Left lobe of liver (tissue), 2 donors: ENCODE data around the gene RFX4. TPM values are rescaled to one million over a fixed set of nuclear protein-coding genes. Genes with fewer than 3 reads are reported as not detected.
"Not testable (repeated sequence)": the region's sequence is repeated elsewhere in the genome, so short reads cannot be mapped to it uniquely, and the experiment has no call there.

Experiments used
- ATAC-seq: fragments of 200-7000 bp; cut with Tn5 transposase; one replicate; pipeline ENCODE4 v1.9.1; 2020; ENCODE audit warnings: mild to moderate bottlenecking, moderate library complexity
- DNase-seq: peaks from one replicate; pipeline ENCODE4 v3.0.0-alpha.2; 2020; ENCODE audit warnings: low spot score
- total RNA-seq: library from RNA; stranded (reverse); gene quantifications from one replicate; pipeline ENCODE4 v1.2.1, GENCODE V29; 2021
- donor health status: DM: no; HTN: no; CAD: no; lungs with moderate emphysema.
- donor health status: DM: no; HTN: yes; CAD: no.

Gene RFX4
- total RNA-seq, 1 donor from 2014 or later, result not detected

DNA sequence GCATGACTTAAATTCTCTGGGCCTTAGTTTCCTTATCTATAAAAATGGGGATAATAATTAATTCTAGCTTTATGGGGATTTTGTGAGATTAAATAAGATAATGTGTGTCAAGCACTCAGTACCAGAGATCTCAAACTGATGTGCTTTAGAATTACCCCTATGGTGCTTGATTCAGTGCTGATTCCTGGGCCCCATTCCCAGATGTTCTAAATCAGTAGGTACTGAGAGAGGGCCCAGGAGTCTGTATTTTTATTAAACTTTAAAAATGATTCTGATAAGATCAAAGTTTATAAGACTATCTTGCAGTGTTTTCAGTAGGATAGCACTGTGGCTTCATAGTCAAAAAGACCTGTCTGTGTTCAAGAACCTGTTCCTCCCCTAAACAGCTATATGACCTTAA lies 102.6 kb downstream of the RFX4 start:
- DNase-seq, result no peak
- no peak for ATAC-seq

DNA sequence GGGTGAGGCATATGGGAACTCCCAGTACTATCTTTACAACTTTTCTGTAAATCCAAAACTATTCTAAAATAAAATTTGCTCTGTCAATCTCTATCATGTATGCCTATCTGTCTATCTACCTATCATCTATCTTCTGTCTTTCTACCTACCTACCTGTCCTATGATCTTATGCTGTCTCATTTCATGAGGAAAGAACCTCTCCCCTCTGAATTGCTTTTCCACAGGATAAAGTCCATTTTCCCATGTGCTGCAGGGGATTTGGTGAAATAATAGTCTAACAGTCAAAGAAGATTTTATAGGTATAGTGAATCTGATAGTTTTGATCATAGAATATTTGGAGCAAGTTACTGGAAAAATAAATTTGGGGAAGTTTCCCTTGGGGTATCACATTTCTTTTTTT lies 104.9 kb downstream of the RFX4 start:
- DNase-seq (no peak), ATAC-seq (no peak)

DNA sequence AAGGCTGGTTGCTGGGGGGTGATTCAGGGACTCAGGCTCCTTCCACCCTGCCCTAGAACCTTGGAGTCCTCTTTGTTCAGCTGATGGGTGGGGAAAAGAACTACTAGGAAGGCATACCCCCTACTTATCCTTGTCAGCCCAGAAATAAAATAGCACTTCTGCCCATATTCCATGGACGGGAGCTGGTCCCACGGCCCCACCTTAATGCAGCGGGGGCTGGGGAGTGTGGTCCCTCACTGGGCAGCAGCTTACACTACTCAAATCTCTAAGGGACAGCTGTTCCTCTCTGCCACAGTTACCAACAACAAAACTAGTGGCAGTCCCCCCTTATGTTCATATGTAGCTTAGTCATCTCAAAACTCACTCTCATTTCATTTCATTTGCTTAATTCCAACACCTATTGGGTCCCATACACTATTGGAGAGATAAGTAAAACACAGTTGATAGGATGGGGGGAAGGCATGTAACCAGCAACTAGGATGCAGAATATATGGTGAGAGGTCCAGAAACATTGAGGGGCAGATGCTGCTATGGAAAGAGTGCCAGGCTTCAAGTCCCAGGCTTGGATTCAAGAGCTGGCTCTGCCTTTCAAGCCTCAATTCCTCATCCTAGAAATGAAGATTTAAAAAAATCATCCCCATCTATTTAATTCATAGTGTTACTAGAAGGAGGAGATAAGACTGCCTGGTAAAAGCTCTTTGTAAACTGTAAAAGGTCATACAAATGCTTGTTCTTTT lies 107.9 kb downstream of the RFX4 start:
- no peak for DNase-seq
- no peak for ATAC-seq

DNA sequence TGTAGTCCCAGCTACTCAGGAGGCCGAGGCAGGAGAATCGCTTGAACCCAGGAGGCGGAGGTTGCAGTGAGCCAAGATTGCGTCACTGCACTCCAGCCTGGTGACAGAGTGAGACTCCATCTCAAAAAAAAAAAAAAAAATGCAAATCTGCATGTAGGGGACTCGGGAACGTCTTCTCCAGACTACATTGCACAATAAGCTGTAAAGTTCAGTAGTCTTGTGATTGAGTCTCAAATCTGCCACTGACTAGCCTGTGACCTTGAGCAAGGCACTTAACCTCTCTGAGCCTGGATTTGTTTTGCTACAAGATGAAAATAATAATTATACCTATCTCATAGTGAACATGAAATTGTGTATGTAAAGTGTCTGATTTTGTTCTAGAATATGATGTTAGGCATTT lies 109.2 kb downstream of the RFX4 start:
- not testable (repeated sequence) for DNase-seq, ATAC-seq

DNA sequence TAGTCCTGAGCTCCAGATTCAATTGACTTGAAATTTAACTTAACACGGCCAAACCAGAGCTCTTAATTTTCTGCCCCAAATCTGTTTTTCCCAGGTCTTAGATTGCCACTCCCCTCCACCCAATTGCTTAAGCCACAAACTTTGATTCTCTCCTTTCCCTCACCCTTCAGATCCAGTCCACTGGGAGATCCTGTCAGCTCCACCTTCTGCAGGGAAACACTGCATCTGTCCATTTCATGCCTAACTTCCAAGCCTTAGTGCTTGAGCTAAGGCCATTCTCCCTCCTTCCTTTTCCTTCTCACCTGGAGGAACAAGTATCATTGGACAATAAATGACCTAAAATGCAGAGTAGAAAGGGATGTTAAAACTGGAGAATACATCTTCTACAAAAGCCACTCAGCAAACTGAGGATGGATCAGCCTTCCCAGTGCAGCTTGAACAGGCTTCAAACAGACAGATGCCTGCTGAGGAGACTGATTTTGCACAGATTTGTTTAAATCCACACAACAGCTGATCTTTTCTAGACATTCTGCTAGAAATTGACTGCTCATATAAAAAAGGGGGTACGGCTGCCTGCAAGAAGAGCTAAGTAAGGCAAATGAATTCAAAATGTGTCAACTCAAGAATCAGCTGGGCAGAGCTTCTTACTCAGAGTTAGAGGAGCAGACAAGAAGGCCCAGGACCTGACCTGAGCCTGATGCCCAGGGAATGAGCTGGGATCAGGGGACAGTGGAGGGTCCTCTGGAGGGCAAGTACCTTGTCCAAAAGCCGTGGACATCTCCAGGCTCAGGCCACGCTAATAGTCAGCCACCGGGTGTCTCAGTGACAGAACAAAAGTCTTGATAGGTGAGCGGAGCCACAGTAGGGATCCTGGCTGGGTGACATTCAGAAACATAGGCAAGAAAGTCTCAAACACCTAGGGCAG lies 110.4 kb downstream of the RFX4 start:
- DNase-seq, result no peak
- ATAC-seq, result no peak

- DNase-seq, result no peak
- ATAC-seq, result peak; percentile 38
Observed at GRCh38 chr12:106696071-106696470, 113.3 kb downstream of the RFX4 start.

DNA sequence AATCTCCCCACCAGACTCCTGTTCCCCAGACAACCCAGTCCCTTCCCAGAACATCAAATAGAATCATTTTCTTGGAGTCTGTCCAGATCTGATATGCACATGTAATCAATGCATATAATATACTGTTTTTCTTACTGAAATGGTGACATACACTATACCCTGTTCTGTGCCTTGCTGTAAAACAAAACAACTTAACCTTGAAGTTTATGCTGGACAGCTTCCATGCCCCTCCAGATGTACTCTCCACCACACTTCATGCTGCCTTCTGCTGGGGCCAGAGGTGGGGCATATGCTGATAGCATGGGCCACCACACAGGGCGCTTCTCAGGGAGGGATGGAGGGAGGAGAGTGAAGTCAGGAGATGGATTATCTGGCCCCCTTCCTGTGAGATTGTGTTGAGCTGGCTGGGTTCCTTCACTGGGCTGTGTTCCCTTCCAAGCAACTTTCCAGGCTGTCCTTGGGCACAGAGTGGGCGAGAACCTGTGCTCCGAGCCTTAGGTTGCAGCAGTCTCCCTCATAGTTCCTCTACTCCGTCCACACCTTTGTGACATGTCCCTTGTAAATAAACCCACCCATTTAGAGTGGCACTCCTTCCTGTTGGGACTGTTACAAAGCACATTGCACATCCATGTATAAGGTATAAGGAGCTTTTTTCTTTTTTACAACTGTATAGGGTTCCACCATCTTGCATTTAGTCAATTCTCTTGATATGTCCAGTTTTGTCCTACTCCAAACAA lies 114.0 kb downstream of the RFX4 start:
- ATAC-seq (no peak), DNase-seq (no peak)

DNA sequence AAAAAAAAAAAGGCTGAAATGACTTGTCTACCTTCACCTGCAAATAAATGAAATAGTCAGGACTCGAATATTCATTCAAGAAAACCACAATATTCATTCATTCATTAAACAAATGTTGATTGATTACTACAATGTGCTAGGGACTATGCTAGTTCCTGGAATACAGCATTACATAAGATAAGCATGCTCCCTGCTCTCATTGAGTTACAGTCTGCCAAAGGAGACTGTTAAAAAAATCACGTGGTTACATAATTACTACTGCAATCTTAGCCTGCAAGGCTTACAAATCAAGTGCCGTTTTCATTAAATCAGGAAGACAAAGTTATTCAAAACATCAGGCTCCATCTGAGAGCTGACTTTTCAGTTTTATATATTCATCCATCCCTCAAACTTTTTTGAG lies 121.3 kb downstream of the RFX4 start:
- DNase-seq (no peak), ATAC-seq (peak; percentile 67)

- ATAC-seq, result no peak
- DNase-seq, result no peak
Observed at GRCh38 chr12:106705971-106706370, 123.2 kb downstream of the RFX4 start.

- DNase-seq, result no peak
- ATAC-seq, result no peak
Observed at GRCh38 chr12:106709068-106709511, 126.3 kb downstream of the RFX4 start.

DNA sequence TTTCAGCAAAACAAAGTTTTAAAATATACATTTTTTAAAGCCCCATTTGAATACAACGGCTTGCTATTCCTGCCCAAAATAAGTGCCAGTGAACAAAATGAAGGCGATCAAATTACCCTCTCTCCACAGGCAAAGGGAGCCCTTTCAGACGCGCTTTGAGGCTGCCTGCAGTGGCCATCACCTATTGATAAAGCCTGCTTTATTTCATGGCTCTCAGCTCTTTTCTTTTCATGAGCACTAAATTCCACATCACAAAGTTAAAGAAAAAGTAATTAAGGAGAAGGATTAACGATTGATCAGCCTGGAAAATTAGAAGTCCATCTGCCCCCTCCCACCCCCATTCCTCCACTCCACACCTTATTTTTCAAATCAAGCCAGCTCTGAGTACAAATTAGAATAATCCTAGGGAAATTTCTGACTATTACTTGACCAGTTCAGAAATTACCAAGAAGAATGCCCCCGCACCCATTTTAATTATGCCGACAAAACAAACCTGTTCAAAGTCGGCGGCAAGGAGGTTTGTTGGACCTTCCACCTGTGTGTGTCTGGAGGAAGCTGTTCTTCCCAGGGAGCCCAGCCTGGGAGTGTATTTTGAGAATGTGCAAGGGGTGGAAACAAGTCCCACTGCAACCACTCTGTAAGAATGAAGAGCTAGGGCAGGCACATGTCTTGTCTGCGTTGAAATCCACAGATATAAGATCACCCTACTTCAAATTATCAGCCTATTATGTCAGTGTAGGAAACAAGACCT lies 127.5 kb downstream of the RFX4 start:
- no peak for DNase-seq
- ATAC-seq, result no peak

DNA sequence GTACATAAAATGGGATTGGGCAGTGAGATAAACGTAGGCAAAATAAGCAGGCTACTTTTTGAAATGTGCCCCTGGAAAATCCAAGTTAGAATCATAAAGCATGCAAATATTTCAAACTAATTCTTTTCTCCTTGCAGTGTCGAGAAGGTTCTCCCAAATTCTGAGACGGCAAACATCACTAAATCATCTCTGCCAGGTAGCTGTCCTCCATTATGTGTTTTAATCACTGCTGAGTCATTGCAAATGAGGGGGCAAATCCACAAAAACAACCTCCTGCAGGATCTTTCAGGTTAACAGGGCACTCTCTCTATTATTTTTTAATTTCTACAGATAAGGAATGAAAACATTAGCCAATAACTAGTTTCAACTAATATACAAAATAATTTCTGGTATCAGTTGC lies 128.5 kb downstream of the RFX4 start:
- DNase-seq (no peak), ATAC-seq (no peak)

GRCh38 chr12:106712768-106713167 lies 130.0 kb downstream of the RFX4 start:
- DNase-seq (no peak), ATAC-seq (no peak)

- ATAC-seq, result no peak
Observed at GRCh38 chr12:106714926-106715325, 132.1 kb downstream of the RFX4 start.

GRCh38 chr12:106715582-106715981 lies 132.8 kb downstream of the RFX4 start:
- ATAC-seq, result no peak
- DNase-seq, result no peak

More at GRCh38 chr12:106714926-106715325, 132.1 kb downstream of the RFX4 start:
- DNase-seq, result no peak

- no peak for DNase-seq
- ATAC-seq, result peak; percentile 70
Observed at GRCh38 chr12:106717673-106718072, 134.9 kb downstream of the RFX4 start.

DNA sequence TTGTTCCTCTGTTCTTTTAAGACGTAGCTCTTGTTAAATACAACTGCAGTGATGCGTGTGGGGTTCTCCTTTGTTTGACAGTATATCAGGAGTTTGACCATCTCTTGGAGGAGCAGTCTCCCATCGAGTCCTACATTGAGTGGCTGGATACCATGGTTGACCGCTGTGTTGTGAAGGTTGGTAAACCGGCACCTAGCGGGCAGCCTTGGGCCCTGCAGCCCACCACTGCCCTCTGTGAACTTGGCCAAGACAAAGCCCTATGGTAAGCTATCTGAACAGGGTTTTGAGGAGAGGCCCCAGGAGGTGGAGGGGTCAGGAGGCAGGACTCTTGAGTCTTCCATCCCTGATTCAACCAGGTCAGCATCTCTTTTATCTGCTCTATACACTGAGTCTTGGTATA lies 137.1 kb downstream of the RFX4 start:
- ATAC-seq (no peak), DNase-seq (no peak)

- no peak for DNase-seq
- no peak for ATAC-seq
Observed at GRCh38 chr12:106720696-106721095, 137.9 kb downstream of the RFX4 start.

DNA sequence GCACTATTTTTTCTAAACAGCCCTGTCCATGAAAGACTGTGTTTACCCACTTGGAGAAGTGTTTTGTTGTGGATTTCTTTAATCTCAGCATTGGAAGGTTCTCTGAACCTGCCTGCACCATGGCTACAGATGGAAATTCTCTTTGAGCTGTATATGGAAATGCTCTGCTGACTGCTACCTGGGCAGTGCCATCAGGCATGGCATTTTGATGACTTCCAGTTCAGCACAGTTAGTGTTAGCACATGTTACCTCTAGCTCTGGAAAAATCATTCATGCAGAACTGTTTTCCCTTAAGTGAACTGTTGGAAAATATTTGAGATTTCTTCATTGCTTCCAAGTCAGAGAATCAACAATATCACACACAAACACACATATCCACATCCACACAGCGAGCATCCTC lies 139.1 kb downstream of the RFX4 start:
- ATAC-seq (no peak), DNase-seq (no peak)

DNA sequence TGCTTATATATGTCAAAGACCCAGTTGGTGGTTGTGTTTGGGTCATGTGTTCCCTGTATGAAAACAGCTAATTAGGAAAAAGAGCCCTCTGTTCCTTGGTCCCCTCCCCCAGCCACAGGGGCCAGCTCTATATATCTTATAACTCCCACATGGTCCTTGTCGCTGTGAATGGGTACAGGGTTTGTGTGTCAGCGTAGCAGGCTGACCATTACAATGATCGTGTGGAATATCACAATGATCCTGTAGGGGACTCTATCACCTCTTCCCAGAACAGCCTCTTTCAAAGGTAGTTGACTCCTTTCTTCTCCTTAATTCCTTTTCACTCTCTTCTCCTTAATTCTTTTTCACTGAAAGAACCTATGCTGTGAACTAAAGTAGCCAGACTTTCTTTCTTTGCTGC lies 140.0 kb downstream of the RFX4 start:
- no peak for ATAC-seq
- no peak for DNase-seq

GRCh38 chr12:106723416-106723815 lies 140.6 kb downstream of the RFX4 start:
- DNase-seq (no peak), ATAC-seq (no peak)
